ENCODE measurements around the gene DYDC2. TPM values are rescaled to one million over a fixed set of nuclear protein-coding genes. Genes with fewer than 3 reads are reported as not detected.

The DYDC2 gene
- total and polyA plus RNA-seq, 7 donors = not detected

DNA sequence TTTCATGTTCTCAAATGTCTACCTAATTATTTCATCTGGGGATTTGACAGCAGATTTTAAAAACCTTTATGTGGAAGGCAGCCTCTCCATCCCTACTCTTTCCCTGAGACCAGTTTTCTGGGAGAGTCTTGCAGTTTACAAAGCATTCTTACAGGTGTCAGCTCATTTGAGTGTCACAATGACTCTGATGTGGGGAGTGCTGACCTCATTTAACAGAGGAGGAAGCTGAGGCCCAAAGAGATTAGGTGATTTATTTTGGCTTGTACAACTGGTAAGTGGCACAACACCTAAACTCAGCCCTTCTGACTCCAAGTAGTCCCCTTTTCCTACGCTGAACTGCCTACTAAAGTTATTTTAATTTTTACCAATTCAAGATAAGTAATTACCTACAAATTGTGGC, 33.9 kb upstream of the DYDC2 start:
- Histone ChIP-seq H3K4me1 (no peaks in the 10 kb centered on the region), H3K27ac (no peak overlapping the region), H3K4me3 (no peak overlapping the region), H3K9me3 (no peaks in the 10 kb centered on the region), H3K36me3 (ENCODE audit: insufficient read depth in 1 of 2, low read depth in 1 of 2) (no peaks in the 10 kb centered on the region), H3K27me3 (ENCODE audit: insufficient read depth in 3 of 3, low read length in 2 of 3) (peaks cover 0 to 6% (median 0%) of the 10 kb centered on the region in 3 donors)
- 67 to 77% (median 74%) methylated on average over 1 of the region's 1 CpG for WGBS, 3 donors
- TF ChIP-seq, protein P1, sequence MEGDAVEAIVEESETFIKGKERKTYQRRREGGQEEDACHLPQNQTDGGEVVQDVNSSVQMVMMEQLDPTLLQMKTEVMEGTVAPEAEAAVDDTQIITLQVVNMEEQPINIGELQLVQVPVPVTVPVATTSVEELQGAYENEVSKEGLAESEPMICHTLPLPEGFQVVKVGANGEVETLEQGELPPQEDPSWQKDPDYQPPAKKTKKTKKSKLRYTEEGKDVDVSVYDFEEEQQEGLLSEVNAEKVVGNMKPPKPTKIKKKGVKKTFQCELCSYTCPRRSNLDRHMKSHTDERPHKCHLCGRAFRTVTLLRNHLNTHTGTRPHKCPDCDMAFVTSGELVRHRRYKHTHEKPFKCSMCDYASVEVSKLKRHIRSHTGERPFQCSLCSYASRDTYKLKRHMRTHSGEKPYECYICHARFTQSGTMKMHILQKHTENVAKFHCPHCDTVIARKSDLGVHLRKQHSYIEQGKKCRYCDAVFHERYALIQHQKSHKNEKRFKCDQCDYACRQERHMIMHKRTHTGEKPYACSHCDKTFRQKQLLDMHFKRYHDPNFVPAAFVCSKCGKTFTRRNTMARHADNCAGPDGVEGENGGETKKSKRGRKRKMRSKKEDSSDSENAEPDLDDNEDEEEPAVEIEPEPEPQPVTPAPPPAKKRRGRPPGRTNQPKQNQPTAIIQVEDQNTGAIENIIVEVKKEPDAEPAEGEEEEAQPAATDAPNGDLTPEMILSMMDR (IDR thresholded peaks at IDR 0.05) = no peak
- no peak for ATAC-seq
- DNase-seq = no peak
- intact Hi-C loops (cut with DNase I) = no loop called here

DNA sequence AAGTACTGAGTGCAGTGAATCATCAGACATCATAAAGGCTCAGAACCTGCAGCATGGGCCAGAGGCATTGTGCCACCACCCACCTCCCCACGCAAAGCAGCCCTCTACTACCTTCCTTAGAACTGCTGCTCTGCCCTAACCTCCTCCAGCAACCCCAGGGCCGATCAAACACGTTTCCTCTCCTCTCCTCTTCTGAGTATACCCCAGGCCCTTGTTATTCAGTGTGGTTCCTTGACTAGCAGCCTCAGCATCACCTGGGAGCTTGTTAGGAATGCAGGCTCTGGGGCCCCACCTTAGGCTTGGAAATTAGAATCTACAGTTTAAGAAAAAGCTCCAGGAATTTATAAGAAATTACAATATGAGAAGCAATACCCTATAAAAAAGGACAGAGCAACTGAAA, 33.3 kb upstream of the DYDC2 start:
- no peaks in the 10 kb centered on the region for H3K4me1 ChIP-seq
- H3K27me3 ChIP-seq (ENCODE audit: insufficient read depth in 3 of 3, low read length in 2 of 3) = peaks cover 0 to 3% (median 0%) of the 10 kb centered on the region in 3 donors
- 42 to 62% (median 43%) methylated on average over 3 of the region's 3 CpGs for whole genome bisulfite sequencing, 3 donors
- TF ChIP-seq, protein P1 (IDR thresholded peaks at IDR 0.05) = no peak
- H3K9me3 ChIP-seq = no peaks in the 10 kb centered on the region
- intact Hi-C loops (cut with DNase I) = no loop called here
- ATAC-seq = no peak
- no peak overlapping the region for H3K4me3 ChIP-seq
- no peak for DNase-seq
- no peak overlapping the region for H3K27ac ChIP-seq
- no peaks in the 10 kb centered on the region for H3K36me3 ChIP-seq (ENCODE audit: insufficient read depth in 1 of 2, low read depth in 1 of 2)

DNA sequence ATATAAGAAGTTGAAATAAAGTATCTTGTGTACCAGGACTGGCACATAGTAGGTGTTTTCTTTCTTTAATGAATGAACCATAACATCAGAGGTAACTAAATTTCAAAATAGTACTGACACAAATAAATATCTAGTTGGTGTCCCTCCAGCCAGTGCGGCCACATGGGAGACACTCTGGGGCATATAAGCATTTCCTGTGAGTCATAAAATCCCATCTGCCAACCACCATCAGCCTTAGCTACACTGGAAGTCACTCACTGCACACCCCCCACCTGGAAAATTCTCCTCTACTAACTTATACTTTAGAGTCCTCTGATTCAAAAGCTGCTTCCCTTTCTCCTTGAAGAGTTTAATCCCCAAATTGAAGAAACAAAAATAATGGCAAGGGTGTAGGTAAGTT, 32.5 kb upstream of the DYDC2 start:
- Histone ChIP-seq H3K4me1 (no peaks in the 10 kb centered on the region), H3K4me3 (no peak overlapping the region), H3K36me3 (ENCODE audit: insufficient read depth in 1 of 2, low read depth in 1 of 2) (no peaks in the 10 kb centered on the region), H3K27ac (no peak overlapping the region), H3K27me3 (ENCODE audit: insufficient read depth in 3 of 3, low read length in 2 of 3) (peaks cover 0 to 10% (median 0%) of the 10 kb centered on the region in 3 donors), H3K9me3 (no peaks in the 10 kb centered on the region)
- ATAC-seq = no peak
- no peak for DNase-seq
- WGBS, 3 donors = 15 to 23% (median 20%) methylated on average over 1 of the region's 1 CpG
- TF ChIP-seq, protein P1 (IDR thresholded peaks at IDR 0.05) = no peak
- intact Hi-C loops (cut with DNase I) = no loop called here

DNA sequence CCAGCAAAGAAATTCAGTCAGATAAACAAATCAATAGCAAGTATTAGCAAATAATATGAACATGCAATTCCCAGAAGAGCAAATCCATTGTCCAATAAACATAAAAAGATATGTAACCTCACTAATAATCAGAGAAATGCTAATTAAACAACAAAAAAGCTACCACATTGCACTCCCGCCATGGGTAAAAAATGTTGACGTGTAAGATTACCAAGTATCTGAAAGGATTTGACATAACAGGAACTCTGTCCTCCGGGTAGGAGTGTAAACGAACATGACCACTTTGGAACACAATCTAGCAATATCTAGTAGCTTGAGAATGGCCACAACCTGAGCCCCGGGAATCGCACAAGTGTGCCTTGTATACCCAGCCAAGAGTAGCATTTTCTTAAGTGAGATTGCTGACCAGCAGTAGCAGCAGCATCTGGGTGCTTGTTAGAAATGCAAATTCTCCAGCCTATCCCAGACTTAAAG, 31.7 kb upstream of the DYDC2 start:
- Histone ChIP-seq H3K27me3 (ENCODE audit: insufficient read depth in 3 of 3, low read length in 2 of 3) (peaks cover 0 to 15% (median 0%) of the 10 kb centered on the region in 3 donors), H3K4me1 (no peaks in the 10 kb centered on the region), H3K9me3 (no peaks in the 10 kb centered on the region), H3K4me3 (no peak overlapping the region), H3K27ac (no peak overlapping the region), H3K36me3 (ENCODE audit: insufficient read depth in 1 of 2, low read depth in 1 of 2) (no peaks in the 10 kb centered on the region)
- WGBS, 3 donors = 65 to 70% (median 65%) methylated on average over 6 of the region's 6 CpGs
- intact Hi-C loops (cut with DNase I) = no loop called here
- ATAC-seq = no peak
- no peak for DNase-seq
- TF ChIP-seq, protein P1 (IDR thresholded peaks at IDR 0.05) = no peak

DNA sequence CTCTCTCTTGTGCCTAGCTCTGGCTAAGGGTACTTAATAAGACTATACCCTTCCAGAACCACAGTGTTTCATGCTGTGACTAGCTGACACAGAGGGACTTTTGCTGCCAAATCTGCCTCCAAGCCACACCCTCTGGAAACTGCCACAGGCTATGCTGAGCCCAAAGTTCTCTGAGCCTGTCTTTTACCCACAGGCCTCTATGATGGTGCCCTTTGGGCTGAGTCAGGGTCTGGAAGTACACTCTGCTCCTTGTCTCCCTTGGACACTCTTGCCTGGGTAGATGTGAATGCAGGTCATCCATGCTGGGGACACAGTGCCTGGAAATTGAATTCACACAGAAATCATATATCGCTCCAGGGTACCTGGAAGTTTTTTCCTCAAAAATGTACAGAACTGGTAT, 22.6 kb upstream of the DYDC2 start:
- H3K27me3 ChIP-seq (ENCODE audit: insufficient read depth in 3 of 3, low read length in 2 of 3) = peaks cover 0 to 5% (median 0%) of the 10 kb centered on the region in 3 donors
- H3K4me1 ChIP-seq = no peaks in the 10 kb centered on the region
- no peak overlapping the region for H3K27ac ChIP-seq
- WGBS, 3 donors = 96 to 100% (median 97%) methylated on average over 1 of the region's 1 CpG
- no peaks in the 10 kb centered on the region for H3K9me3 ChIP-seq
- TF ChIP-seq, protein P1 (IDR thresholded peaks at IDR 0.05) = no peak
- intact Hi-C loops (cut with DNase I) = no loop called here
- H3K36me3 ChIP-seq (ENCODE audit: insufficient read depth in 1 of 2, low read depth in 1 of 2) = no peaks in the 10 kb centered on the region
- DNase-seq (no peak), ATAC-seq (no peak)
- no peak overlapping the region for H3K4me3 ChIP-seq
